HFF-Myc (cell line): ENCODE results near the gene PPHLN1.

Experiments
- DNase-seq: peaks from one replicate; pipeline ENCODE4 v3.0.0-alpha.2; 2011; ENCODE audit warnings: low read depth; ENCODE audit errors: extremely low read depth
- H3K4me3 ChIP-seq: replicated peaks from 2 replicates; pipeline ENCODE4 v1.5.1; 2011; ENCODE audit warnings: low read depth, mild to moderate bottlenecking, control low read depth, low read length
- CTCF ChIP-seq: IDR thresholded peaks from 2 replicates; pipeline ENCODE4 v1.5.1; 2012; ENCODE audit warnings: mild to moderate bottlenecking, low read depth, low read length, control low read depth; ENCODE audit errors: missing control alignments

PPHLN1 gene

DNA sequence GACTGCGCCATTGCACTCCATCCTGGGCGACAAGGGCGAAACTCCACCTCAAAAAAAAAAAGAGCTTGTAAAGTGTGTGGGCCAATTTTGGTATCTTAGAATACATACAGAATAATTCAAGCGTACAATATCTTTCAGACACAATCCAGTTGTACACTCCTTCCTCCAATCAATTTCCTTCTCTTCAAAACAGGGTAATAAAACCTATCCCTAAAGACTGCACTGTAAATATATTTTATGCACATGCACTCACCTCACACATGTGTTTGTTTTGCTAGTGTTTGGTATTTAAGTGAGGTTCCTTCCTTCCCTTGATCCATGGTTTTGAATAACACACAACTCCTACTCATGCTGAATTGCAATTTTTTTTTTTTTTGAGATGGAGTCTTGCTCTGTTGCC is 137.7 kb downstream of the PPHLN1 start:
- TF ChIP-seq CTCF = no peak
- DNase-seq = no peak
- H3K4me3 ChIP-seq = no peak overlapping the region

- no peak for DNase-seq
- TF ChIP-seq CTCF = no peak
- no peak overlapping the region for H3K4me3 ChIP-seq
Measured at GRCh38 chr12:42468341-42468821, 142.4 kb downstream of the PPHLN1 start.

GRCh38 chr12:42468921-42469320 is 143.0 kb downstream of the PPHLN1 start:
- H3K4me3 ChIP-seq = no peak overlapping the region
- TF ChIP-seq CTCF = no peak
- DNase-seq = no peak

GRCh38 chr12:42469355-42470175 is 143.6 kb downstream of the PPHLN1 start:
- H3K4me3 ChIP-seq = no peak overlapping the region
- no peak for TF ChIP-seq CTCF
- no peak for DNase-seq

DNA sequence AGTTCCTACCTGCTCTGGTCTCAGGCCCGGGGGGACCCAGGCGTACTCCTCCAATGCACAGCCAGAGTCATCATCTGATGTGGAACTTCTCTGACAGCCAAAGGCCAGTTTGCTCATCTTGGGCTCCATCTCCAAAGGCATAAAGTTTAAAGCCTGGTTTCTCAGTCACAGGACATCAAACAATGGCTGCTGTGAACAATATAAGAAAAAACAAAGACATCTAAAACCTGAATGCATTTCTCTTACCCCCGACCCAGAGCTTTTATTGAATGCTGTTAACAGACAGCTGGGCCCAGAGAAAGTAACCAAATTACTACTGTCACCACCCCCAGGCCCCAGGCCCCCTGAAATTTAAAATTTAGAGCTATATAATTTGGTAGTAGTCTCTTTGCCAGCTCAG is 146.4 kb downstream of the PPHLN1 start:
- no peak for TF ChIP-seq CTCF
- DNase-seq = no peak
- no peak overlapping the region for H3K4me3 ChIP-seq

DNA sequence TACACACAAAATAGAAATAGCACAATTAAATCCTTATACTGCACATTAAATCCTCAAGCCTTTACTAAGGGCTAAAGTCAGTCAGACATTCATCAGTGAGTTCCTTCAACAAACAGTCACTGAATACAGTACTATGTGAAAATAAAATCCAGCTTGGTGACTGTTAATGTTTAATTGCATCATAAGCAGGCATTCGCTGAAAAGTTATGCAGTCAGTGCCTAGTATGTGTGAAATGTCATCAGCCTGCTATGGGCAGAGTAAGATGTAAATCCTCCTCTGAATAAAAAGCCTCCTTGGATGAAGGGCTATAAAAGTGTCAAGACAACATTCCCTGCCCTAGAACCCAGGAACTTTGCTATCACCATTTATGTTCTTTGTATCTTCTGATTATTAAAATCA is 147.2 kb downstream of the PPHLN1 start:
- DNase-seq = no peak
- no peak overlapping the region for H3K4me3 ChIP-seq
- no peak for TF ChIP-seq CTCF

- no peak overlapping the region for H3K4me3 ChIP-seq
- DNase-seq = no peak
- TF ChIP-seq CTCF = no peak
Measured at GRCh38 chr12:42473561-42473960, 147.6 kb downstream of the PPHLN1 start.
